ENCODE measurements around the gene MIEN1.
A peak's percentile ranks its signal among the peaks of the same experiment; 100 is the strongest.
"Not testable (repeated sequence)": the region's sequence is repeated elsewhere in the genome, so short reads cannot be mapped to it uniquely, and the experiment has no call there.

Gene MIEN1

DNA sequence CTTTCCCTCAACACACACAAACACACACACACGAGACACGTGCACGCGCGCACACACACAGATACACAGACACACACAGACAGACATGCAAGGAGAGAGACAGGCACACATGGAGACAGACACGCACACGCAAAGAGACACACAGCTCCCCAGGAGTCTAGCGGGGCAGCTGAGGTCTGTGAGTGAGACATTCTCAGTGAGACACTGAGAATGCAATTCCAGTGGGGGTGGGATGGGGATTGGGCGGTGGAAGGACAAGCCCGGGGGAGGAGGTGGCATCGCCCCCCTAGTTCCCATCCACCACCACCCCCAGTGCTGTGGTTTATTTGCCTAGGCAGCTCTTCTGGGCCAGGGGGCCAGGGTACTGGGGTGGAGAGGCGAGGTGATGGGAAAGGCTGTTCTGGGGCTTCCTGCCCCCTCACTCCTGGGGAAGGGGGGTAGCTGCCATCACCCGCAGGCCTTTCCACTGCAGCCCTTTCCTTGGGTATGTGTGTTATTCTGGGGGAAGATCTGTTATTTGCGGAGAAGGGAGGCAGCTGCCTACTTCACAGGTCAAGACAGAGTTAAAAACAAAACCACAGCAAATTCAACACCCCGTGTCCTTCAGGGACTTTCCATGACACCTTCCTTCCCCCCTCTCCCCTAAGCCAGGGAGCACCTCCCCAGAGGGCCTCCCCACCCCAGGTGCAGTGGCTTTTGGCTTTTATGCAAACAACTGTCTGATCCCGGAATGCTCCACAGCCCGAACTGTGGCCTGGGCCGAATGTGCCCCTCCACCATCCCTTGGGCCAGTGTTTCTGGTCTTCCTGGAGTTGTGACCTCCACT is 25.4 kb upstream of the MIEN1 start:
- no peak for DNase-seq

DNA sequence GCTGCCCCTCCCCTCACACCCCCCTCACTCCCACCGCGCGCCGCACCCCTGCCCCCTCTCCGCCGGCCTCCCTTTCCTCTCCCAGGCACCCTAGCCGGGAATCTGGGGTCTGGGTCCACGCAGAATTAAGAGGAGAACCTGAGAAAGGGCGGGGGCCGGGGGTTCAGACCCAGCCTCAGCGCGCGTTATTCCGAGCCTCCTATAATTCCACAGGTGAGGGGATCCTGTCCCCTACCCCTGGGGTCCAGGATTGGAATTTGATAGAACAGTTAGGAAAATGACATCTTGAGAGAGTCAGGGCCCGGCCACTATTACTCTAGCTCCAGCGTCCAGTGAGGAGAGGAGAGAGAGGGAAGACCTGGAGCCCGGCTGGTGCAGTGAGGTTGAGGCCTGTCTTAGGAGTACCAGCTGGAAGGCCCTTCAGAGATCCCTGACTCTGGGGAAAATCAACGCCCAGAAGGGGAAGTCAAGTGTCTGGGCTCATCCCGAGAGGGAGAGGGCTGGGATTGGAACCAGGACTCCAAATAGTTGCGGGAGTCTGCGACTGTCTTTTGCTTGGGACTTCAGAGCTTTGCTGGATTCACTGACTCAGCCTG is 24.7 kb upstream of the MIEN1 start:
- no peak for DNase-seq

DNA sequence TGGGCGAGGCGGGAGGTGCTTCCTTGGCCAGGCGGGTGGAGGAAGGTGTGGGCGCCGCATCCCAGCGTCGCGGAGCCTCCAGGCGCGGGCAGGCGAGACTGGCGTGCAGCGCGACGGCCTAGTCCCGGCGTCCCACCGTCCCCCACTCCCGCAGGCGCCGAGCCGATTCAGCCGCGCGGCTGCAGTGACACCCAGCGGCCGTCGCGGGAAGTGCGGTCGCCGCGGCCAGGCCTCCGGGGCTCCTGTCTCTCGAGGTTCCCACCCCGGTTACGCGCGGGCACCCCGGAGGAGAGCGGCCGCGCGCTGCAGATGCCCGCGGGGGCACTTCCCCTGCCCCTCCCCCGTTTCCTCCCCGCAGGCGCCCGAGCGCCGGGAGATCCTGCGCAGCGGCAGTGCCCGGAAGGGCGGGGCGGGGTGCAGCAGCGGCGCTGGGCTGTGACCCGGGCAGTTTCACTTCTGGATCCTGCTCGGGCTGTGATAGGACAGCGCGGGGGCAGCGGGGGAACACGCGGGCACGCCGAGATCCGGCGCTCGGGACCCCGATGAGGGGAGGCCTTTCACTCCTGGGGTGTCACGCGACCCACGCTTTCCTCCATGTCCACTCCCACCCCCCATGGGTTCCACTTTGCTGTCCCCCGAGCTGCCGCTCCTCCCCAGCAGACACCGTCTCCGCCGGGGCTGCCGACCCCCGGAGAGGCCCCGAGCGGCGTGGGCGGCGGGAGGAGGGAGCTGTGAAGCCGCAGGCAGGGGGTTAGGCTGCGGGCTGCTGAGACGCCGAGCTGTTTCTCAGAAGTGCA is 24.0 kb upstream of the MIEN1 start:
- peak; percentile 75 for DNase-seq

DNA sequence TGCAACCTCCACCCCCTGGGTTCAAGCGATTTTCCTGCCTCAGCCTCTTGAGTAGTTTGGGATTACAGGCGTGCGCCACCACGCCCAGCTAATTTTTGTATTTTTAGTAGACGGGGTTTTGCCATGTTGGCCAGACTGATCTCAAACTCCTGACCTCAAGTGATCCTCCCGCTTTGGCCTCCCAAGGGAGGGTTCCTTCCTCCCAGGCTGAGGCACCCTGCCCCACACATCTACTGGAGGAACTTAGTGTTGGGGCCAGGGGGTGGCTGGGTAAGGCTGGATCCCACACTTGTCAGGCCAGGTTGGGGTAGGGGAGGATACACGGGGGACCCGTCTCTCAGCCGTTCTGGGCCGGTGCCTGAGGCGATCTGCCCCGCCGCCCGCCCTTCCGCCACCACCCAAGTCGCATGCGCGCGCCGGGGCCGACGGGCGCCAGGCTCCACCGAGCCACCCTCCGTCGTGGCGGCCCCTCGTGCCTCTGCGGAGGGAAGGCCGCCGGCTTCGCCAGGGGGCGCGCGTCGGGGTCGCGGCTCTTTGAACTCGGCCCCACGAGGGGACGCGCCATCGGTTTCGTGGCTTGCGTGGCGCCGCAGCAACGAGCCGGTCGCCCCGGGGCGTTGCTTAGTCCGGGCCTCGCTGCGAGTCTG is 23.3 kb upstream of the MIEN1 start:
- DNase-seq, result peak; percentile 59

DNA sequence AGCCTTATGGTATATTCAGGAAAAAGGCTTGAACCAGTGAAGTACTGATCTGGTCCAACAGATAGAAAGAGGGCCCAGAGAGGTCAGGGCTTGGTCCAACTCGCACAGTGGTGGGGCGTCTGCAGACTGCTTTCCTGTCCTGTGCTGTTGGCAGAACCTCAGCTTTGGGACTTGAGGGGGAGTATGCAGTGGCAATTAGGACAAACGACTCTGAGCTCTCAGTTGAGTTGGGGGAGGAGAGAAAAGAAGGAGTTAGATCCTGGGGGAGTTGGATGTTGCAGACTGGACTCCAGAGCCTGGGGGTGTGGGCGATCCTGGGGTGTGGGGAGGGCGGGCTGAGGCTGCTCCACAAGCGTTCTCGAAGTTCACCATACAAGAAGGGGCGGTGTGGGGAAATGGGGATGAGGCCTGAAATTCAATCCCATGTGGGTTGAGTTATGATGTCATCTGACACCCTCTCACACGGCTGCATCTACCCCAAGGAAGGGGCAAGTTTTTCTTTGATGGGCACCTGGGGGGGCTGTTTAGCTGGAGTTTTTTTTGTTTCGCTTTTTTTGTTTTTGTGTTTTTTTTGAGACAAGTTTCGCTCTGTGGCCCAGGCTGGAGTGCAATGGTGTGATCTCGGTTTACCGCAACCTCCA is 22.0 kb upstream of the MIEN1 start:
- no peak for DNase-seq

DNA sequence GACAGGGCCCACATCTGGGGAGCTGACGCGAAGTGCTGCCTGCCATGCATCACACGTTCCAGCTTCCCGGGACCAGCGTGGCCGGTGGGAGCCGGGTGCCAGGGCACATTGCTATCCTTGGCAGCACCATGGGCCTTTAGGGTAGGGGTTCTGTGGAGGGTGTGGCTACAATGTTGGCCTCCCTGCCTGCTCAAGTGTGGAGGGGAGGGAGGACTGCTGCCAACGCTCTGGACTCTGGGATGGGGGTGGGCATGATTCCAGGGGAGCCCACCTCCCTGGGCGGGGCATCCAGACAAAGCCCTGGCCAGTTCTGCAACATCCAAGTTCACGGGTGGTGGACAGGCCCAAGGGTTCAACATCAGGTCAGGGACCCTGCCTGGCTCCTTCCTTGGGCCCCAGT is 21.3 kb upstream of the MIEN1 start:
- DNase-seq, result no peak

DNA sequence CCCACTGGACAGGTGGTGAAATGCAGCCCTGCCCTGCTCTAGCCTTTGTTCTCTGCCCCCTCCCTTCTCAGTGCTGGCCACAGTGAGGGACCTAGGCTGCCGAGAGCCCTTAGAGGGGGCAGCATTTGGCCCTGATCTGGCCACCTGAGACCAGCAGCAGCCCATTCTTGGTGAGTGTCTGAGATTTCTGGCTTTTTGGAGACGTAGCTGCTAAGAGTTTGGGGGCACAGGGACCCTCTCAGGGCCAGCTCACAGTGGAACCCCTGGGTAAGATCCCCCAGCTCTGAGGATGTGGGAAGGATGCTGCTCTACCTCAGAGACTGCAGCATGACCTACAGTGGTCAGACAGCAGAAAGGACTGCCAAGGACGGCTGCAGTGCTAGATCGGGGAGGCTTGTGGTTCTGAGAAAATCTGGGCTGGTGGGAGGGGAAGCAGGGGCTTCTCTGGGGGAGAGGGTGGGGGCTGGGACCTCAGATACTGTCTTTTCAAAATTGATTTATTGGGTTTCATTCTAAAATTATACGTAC is 20.7 kb upstream of the MIEN1 start:
- no peak for DNase-seq

DNA sequence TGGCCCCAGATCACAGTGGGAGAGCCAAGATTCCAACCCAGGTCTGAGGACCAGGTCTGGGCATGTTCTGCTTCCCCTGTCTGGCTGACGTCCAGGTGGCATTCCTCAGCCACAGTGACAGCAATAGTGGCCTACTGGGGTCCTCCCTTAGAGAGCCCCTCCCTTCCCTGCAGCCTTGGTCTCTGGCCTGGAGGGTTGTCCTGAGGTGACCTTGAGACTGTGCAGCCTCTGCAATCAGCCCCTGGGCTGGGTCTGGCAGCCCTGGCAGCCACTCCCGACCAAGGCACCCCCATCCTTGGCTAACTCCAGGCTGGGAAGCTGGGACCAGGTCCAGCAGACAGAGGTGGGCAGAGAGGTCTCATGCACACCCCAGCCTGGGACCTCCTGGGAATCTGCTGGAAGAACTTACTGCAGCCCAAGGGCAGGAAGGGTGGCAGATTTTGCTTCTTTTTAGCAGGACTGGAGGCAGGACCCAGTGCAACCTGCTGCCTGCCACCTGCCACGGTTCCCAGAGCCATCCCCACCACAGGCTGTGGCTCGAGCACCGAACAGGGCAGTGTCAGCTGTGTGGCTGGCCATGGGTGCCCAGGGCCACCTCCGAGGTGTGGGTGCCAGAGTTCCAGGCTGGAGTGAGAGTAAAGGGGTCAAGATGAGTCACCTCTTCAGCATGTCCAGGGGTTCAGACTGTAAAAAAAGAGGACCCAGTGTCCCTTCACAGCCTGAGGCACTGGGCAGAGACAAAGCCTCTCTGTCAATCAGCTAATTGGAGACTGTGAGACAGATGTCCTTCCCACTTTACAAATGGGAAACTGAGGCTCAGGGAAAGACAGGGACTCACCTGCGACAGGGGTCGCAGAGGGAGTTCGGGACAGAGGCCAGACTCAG is 20.0 kb upstream of the MIEN1 start:
- no peak for DNase-seq

DNA sequence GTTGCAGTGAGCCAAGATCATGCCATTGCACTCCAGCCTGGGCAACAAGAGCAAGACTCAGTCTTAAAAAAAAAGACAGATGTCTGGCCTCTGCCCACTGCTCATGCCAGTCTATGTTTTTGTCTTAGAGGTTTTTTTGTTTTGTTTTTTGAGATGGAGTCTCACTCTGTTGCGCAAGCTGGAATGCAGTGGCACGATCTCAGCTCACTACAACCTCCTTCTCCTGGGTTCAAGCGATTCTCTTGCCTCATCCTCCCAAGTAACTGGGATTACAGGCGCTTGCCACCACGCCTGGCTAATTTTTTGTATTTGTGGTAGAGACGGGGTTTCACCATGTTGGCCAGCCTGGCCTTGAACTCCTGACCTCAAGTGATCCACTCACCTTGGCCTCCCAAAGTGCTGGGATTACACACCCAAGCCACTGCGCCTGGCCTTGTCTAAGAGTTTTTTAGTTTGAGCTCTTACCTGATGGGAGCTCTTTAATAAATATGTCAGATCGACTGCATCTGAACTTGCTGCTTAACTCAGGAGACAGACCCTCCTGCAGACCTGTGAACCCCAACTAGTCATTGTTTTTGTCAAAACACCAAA is 18.2 kb upstream of the MIEN1 start:
- DNase-seq, result not testable (repeated sequence)

DNA sequence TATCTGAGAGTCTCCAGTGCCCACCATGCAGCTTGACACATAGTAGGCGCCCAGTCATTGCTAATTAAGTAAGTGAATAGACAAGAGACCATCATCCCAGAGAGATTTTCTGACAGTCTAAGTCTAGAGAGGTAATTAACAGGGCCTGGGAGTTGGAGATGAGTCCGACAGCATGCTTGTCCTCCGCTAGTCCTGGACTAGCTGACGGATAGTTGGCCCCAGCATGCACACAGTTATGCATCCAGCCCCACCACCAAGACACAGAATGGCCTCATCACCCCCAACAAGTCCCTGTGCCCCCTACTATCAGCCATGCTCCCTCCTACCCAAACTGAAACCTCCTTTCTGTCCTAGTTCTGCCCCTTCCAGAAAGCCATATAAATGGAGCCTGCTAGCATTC is 17.4 kb upstream of the MIEN1 start:
- DNase-seq, result no peak

DNA sequence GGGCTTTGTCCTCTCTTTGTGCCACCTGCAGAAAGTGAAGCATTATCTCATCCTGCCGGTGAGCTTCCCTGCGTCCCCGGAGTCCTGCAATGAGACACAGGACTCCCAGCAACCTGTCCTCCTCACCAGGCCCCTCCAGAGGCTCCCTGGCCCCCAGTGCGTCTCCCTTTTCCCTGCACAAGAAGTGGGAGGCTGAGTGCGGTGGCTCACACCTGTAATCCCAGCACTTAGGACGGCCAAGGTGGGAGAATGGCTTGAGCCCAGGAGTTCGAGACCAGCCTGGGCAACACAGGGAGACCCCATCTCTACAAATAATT is 15.8 kb upstream of the MIEN1 start:
- no peak for DNase-seq

DNA sequence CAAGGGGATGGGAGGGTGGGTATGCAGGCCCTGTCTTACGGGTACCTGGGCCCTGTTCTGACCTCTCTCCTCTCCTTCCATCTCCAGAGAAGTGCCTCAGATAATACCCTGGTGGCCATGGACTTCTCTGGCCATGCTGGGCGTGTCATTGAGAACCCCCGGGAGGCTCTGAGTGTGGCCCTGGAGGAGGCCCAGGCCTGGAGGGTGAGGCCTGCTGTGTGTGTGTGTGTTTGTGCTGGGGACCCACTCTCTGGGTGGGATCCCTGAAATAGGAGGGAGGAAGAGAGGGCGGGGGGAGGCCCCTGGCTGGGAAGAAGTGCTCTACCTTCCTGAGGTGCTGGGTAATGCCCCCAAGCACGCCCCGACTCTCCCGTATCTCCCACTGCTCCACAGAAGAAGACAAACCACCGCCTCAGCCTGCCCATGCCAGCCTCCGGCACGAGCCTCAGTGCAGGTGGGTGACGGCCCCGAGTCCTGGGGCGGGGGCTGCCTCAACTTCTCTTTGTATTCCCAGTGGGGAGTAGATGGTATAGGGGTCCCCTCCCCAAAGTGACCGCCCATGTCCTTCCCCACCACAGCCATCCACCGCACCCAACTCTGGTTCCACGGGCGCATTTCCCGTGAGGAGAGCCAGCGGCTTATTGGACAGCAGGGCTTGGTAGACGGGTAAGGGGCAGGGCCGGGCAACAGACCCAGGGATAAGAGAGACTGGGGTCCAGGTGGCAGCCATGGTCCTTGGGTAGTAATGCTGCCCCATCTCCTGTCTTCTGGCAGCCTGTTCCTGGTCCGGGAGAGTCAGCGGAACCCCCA is 15.2 kb upstream of the MIEN1 start:
- DNase-seq, result no peak

DNA sequence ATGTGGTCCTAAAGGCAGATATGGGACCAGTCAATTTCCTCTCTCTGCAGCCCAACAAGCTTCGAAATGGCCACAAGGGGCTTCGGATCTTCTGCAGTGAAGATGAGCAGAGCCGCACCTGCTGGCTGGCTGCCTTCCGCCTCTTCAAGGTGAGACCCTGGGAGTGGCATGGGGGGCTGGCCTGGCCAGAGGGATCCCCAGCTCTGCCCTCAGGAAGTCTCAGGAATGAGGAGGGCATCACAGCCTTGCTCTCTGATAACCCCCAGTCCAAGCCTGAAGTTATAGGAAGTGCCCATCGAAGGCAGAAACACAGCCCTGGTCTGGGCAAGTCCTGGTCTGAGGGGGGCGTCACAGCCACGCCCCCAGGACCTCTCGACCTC is 14.5 kb upstream of the MIEN1 start:
- no peak for DNase-seq

DNA sequence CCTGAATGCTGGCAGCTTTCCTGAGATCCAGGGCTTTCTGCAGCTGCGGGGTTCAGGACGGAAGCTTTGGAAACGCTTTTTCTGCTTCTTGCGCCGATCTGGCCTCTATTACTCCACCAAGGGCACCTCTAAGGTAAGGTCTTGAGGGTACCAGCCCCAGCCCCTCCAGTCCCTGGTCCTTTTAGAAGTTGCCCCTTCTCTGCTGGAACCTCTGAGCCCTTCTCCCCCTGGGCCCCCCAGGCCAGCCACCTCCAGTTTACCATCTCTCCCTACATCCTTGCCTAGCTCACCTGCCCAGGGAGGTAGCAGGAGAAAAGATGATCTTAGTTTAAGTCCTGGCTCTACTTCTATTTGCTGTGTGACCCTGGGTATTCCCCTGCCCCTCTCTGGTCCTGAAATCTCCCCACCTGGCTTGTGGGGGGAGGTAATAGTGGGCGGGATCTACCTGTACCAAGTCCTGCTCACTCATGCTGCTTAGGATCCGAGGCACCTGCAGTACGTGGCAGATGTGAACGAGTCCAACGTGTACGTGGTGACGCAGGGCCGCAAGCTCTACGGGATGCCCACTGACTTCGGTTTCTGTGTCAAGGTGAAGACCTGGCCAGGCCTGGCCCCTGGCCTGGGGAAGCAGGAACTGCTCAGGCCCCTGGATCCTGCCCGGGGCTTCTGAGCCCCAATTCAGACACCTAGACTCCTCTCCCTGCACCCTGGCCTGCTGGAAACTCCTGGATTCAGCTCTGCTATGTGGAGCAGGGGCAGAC is 13.9 kb upstream of the MIEN1 start:
- no peak for DNase-seq

DNA sequence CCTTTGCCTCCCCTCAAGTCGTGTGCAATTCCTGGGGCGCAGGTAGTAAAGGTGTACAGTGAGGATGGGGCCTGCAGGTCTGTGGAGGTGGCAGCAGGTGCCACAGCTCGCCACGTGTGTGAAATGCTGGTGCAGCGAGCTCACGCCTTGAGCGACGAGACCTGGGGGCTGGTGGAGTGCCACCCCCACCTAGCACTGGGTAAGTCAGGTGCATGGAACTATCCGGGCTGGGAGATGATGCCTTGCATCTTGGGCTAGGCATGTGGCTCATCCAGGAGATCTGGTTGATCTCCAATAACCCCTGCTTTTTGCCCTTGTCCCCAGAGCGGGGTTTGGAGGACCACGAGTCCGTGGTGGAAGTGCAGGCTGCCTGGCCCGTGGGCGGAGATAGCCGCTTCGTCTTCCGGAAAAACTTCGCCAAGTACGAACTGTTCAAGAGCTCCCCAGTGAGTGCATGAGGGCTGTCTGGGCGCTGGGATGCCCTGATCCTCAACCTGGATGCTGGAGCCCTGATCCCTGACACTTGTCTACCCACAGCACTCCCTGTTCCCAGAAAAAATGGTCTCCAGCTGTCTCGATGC is 12.6 kb upstream of the MIEN1 start:
- DNase-seq, result no peak

DNA sequence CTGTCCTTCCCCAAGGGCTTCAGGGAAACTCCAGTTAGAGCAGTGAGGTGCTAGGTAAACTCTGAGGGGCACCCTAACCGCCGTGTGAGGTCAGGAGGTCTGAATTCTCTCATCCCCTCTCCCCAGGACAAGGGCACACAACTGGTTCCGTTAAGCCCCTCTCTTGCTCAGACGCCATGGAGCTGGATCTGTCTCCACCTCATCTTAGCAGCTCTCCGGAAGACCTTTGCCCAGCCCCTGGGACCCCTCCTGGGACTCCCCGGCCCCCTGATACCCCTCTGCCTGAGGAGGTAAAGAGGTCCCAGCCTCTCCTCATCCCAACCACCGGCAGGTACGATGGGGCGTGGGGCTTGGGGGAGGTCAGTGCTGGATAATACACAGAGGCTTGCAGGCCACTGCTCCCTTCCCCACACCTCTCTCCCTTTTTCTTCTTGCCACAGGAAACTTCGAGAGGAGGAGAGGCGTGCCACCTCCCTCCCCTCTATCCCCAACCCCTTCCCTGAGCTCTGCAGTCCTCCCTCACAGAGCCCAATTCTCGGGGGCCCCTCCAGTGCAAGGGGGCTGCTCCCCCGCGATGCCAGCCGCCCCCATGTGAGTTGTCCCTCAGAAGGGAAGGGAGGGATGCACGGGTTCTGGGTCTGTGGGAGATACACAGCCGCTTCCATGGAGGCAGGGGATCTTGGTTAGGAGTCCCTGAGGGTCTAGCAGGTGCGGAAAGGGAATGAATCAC is 12.0 kb upstream of the MIEN1 start:
- no peak for DNase-seq

DNA sequence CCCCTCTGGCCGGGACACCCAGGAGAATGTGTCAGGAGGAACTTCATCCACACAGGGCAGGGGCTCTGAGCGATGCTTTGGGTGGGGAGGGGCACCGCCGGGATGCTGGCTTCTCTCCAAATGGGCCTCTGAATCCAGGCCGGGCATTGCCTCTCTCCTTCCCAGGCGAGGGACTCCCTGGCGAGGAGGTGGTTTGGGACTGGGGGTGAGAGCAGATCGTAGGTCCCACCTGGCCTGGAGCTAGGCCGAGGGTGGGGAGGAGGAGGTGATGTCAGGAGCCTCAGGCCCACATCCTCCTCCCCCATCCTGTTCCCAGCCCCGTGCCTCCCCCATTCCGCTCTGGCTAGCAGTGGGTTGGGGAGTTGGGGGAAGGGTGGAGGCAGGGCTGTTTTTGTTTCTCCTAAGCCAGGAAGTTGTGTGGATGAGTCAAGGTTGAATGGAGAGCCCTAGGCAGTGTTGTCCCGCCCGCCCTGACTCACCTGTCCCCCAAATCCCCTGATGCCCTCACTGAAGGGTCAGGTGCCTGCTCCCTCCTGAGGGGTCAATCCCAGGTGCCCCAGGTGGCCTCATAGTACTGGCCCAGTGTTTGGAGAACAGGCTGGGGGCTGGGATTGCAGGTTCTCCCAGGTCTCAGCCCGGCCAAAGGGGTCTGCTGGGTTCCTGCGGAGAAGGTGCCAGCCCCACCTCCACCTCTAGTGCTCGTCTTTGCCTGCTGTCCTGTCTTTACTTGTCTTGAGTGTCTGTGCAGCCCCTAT is 10.2 kb upstream of the MIEN1 start:
- DNase-seq, result no peak

DNA sequence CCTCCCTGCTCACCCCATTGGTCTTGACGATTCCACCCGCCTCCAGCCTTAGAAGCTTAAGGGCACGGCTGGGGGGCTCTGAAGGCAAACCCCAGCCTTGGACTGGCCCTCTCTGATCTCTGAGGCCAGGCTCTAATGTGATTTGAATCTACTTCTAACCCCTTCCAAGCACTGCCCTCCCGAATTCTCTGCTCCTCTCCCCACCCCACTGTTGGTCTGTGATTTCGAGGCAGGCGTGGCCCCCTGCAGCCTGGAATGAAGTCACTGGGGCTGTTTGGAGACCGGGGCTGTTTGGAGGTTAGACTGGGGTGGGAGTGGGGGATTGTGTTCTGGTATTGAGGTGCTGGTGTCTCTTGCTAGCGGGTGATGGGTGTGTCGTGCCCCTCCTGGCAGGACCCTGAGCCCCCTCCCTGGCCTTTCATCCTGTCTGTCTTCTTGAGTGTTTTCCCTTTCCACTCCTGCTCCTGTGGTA is 9.6 kb upstream of the MIEN1 start:
- no peak for DNase-seq

All from NCI-H2171 (cell line).